GM23338 (cell line): ENCODE data around the gene BAAT.

ENCODE experiments used
- CTCF ChIP-seq, 2 experiments: fragments of 200-600 bp in 1 of 2; sonication (generic) in 1 of 2; conservative IDR thresholded peaks; 2 replicates each; pipeline versions ENCODE4 v1.5.1 to v1.6.1; 2016 to 2017; ENCODE audit warnings: antibody characterized with exemption in 2 of 2, low read depth in 2 of 2, mild to moderate bottlenecking in 2 of 2, moderate library complexity in 1 of 2
- EZH2 ChIP-seq: fragments of 200-600 bp; sonication (generic); IDR thresholded peaks from one replicate; pipeline ENCODE4 v1.8.0; 2017; ENCODE audit warnings: antibody characterized with exemption, mild to moderate bottlenecking, low read depth; ENCODE audit not compliant: unreplicated experiment
- EZH2phosphoT487 ChIP-seq: fragments of 200-600 bp; sonication (generic); IDR thresholded peaks from one replicate; pipeline ENCODE4 v1.8.1; 2018; ENCODE audit warnings: antibody characterized with exemption; ENCODE audit not compliant: unreplicated experiment
- JUNB ChIP-seq: IDR thresholded peaks from one replicate; pipeline ENCODE4 v1.6.1; 2016; ENCODE audit warnings: antibody characterized with exemption; ENCODE audit not compliant: unreplicated experiment
- POLR2AphosphoS5 ChIP-seq: IDR thresholded peaks from 2 replicates; pipeline ENCODE4 v1.6.1; 2016; ENCODE audit warnings: antibody characterized with exemption, low read depth

DNA sequence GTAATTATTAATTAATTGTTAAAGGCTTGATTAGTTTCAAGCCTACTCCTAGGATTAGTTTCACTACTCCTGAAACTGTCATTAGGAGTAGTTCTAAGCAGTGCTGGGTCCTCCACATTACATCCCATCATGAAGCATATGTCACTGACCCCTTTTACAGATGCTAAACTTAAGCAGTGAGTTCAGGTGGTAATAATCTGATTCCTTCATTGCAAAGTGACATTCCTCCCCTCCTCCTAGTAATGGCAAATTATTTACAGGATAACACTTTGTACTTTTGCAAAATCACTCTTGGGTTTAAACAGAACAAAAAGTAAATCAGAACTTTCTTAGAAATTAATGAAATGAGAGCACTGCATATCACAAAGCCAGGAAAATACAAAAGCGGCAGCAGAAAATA lies 52.4 kb downstream of the BAAT start:
- TF ChIP-seq EZH2phosphoT487 (no peak), JUNB (no peak), EZH2 (no peak), CTCF (conservative IDR thresholded peaks at IDR 0.05; ENCODE audit: low read depth in 2 of 2) (no peak), POLR2AphosphoS5 (no peak)
